ENCODE measurements around the gene TVP23B. TPM values are rescaled to one million over a fixed set of nuclear protein-coding genes. Genes with fewer than 3 reads are reported as not detected.
"Not testable (repeated sequence)": the region's sequence is repeated elsewhere in the genome, so short reads cannot be mapped to it uniquely, and the experiment has no call there.

TVP23B gene
- polyA plus RNA-seq, 1 donor: 21.0 TPM

DNA sequence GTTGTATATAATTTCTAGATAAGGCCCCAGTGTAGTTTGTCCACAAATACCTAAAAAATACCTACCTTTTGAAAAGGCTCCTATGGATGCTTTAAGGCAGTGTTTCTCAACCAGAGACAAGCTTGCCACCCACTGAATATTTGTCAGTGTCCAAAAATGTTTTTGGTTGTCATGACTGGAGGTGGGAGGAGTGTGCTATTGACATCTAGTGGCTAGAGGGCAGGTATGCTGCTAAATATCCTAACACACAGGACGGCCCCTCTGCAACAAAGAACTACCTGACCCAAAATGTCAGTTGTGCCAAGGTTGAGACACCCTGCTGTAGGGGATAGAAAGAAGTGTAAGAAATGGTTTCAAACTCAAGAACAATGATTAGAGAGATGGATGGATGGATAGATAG, 10.4 kb downstream of the TVP23B start:
- not testable (repeated sequence) for DNase-seq (ENCODE audit: low read depth)

DNA sequence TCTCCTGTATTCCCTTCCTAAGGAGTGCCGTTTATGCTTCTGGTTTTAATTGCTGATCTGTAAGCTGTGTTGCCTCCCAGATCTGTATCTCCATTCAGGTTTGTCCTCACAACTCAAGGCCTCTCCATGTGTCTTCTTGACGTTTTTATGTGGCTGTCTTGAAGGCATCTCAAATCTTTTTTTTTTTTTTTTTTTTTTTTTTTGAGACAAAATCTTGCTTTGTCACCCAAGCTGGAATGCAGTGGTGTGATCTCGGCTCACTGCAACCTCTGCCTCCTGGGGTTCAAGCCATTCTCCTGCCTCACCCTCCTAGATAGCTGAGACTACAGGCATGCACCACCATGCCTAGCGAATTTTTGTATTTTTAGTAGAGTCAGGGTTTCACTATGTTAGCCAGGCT, 13.9 kb downstream of the TVP23B start:
- not testable (repeated sequence) for DNase-seq (ENCODE audit: low read depth)

- DNase-seq (ENCODE audit: low read depth): not testable (repeated sequence)
These were observed 15.9 kb downstream of the TVP23B start for GRCh38 chr17:18796887-18797286.

- DNase-seq (ENCODE audit: low read depth): not testable (repeated sequence)
These were observed 22.7 kb downstream of the TVP23B start for GRCh38 chr17:18803458-18804245.

DNA sequence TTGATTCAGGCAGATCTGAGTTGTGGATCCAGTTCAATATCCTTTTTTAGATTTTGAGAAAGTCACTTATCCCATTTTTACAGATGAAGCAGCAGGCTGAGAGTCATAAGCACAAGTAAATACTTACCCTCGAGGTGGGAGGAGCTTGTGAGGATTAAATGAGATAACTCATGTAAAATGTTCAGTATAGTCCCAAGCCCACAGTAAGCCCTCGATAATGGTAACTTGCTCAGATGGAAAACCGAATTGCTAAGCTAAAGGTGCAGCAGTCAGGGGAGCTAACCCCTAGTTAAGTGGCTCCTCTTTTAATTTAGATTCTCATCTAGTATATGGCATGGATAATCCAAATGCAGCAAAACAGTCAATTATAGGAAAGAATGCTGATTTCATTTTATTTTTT, 34.9 kb downstream of the TVP23B start:
- not testable (repeated sequence) for DNase-seq (ENCODE audit: low read depth)

- DNase-seq (ENCODE audit: low read depth): peak; percentile 36
These were observed 35.7 kb downstream of the TVP23B start for GRCh38 chr17:18816489-18817371.

GRCh38 chr17:18821430-18821829, 40.4 kb downstream of the TVP23B start:
- DNase-seq (ENCODE audit: low read depth): not testable (repeated sequence)

GRCh38 chr17:18827613-18828012, 46.6 kb downstream of the TVP23B start:
- DNase-seq (ENCODE audit: low read depth): not testable (repeated sequence)

DNA sequence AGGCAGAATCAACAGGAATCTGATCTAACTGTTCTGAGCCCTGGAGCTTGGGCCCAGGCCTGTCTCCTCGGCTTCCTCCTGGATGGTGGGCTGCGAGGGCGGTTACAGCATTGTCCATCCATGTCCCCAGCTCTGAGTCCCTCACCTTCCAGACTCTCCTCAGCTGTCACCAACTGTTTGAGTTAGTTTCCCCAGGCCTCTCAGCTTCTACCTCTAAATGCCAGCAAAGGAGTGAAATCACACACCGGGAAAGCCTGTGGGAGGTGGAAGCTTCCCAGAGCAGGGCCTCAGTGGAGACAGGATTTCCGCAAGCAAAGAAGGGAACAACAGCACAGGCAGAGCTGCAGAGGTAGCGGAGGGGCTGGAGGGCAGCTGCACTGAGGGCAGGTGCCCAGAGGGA, 67.5 kb downstream of the TVP23B start:
- no peak for DNase-seq (ENCODE audit: low read depth)

GRCh38 chr17:18850679-18851078, 69.7 kb downstream of the TVP23B start:
- no peak for DNase-seq (ENCODE audit: low read depth)

DNA sequence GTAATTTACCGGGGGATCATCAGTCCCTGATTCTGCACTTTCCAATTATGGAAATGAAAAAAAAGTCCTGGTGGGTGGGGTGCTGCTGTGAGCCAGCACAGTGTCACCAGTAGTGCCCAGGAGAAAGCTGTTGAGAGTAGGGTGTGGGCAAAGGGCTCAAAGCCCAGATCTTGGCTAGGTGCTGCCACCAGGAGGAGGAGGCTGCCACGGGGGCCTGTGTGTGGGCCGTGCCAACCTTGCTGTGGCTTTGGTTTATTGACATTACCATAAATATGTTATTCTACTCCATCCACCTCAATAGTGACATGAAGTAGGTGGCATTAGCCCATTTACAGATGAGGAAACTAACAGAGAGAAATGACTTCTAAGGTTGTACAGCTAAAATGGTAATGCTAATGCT, 70.2 kb downstream of the TVP23B start:
- DNase-seq (ENCODE audit: low read depth): no peak

DNA sequence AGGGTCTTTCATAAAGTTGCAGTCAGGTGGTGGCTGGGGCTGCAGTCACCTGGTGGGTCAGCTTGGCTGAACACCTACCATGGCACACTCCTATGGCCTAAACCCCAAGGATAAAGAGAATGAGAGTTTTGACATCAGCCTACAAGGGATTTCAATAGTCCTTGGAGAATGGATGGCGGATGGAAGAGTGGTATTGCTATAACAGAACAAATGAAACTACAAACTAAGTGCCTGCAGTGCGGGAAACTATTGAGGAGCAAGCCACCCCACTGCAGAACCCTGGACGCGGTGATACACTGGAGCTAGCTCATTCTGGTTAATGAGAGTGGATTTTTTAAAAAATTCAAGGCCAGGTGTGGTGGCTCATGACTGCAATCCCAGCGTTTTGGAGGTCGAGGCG, 74.0 kb downstream of the TVP23B start:
- DNase-seq (ENCODE audit: low read depth): no peak

DNA sequence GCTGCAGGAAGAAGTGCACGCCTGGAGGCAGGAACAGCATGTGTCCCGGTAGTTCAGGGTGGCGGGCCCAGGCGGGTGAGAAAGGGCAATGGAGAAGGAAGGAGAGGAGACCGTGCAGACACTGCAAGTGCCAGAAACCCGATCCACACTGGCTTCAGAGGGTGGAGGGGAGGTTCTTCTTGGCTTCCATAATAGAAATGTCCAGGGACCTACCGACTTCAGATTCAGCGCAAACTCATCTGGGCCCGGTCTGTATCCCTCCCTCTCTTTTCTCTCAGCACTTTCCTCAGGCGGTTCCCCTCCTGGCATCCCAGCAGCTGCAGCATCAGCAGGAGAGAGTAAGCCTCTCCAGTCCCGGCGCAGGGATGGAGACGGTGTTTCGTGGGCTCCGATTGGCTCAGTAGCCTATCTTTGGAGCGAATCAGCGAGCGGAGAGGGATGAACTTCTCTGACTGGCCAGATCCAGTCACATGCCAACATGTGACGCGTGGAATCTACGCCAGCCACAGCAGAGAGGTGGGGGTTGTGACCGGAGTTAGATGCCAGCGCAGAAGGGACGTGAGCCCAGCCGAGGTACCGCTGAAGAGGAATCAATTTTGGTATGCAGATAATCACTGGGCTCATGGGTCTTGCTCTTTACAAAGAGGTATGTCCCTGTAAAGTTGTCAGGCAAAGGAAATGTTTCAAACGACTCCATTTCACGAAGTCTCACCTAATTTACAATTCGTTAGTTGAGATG, 75.0 kb downstream of the TVP23B start:
- peak; percentile 97 for DNase-seq (ENCODE audit: low read depth)

Other genes with a start within 250 kb of the TVP23B start
- gene TBC1D28, start 136.8 kb upstream of the TVP23B start, polyA plus RNA-seq (ENCODE audit: insufficient read length): not detected
- gene FOXO3B, start 98.9 kb upstream of the TVP23B start, polyA plus RNA-seq (ENCODE audit: insufficient read length): 3.1 TPM
- 0.13 TPM for gene FBXW10, start 37.1 kb upstream of the TVP23B start, polyA plus RNA-seq (ENCODE audit: insufficient read length)
- 23.9 TPM for gene PRPSAP2, start 76.9 kb downstream of the TVP23B start, polyA plus RNA-seq (ENCODE audit: insufficient read length)
- gene SLC5A10, start 171.0 kb downstream of the TVP23B start, polyA plus RNA-seq (ENCODE audit: insufficient read length): 0.16 TPM
- gene FAM83G, start 223.6 kb downstream of the TVP23B start, polyA plus RNA-seq (ENCODE audit: insufficient read length): 0.18 TPM

Measured in forelimb muscle (tissue), 1 donor.